ENCODE measurements around the gene ZNF516.
A peak's percentile ranks its signal among the peaks of the same experiment; 100 is the strongest.
"Not testable (repeated sequence)": the region's sequence is repeated elsewhere in the genome, so short reads cannot be mapped to it uniquely, and the experiment has no call there.

ZNF516 gene

GRCh38 chr18:76490670-76491472 lies 4.2 kb downstream of the ZNF516 start:
- DNase-seq: peak in 3 of 5 experiments; percentile 27 to 48 (median 47)

GRCh38 chr18:76490033-76490432 lies 5.0 kb downstream of the ZNF516 start:
- DNase-seq: no peak

GRCh38 chr18:76489081-76489480 lies 6.0 kb downstream of the ZNF516 start:
- no peak for DNase-seq

- no peak for DNase-seq
Measured at GRCh38 chr18:76488190-76488589, 6.9 kb downstream of the ZNF516 start.

- no peak for DNase-seq
Measured at GRCh38 chr18:76487782-76488181, 7.3 kb downstream of the ZNF516 start.

- DNase-seq: no peak
Measured at GRCh38 chr18:76487070-76487469, 8.0 kb downstream of the ZNF516 start.

- DNase-seq: no peak
Measured at GRCh38 chr18:76486574-76486973, 8.5 kb downstream of the ZNF516 start.

GRCh38 chr18:76486038-76486437 lies 9.0 kb downstream of the ZNF516 start:
- DNase-seq: no peak

GRCh38 chr18:76484749-76485387 lies 10.2 kb downstream of the ZNF516 start:
- DNase-seq: no peak

GRCh38 chr18:76483780-76484179 lies 11.3 kb downstream of the ZNF516 start:
- no peak for DNase-seq

- DNase-seq: no peak
Measured at GRCh38 chr18:76482971-76483691, 11.9 kb downstream of the ZNF516 start.

- no peak for DNase-seq
Measured at GRCh38 chr18:76482267-76482666, 12.8 kb downstream of the ZNF516 start.

- DNase-seq: no peak
Measured at GRCh38 chr18:76480913-76481312, 14.1 kb downstream of the ZNF516 start.

- no peak for DNase-seq
Measured at GRCh38 chr18:76479351-76480238, 15.4 kb downstream of the ZNF516 start.

- DNase-seq: no peak
Measured at GRCh38 chr18:76476665-76477561, 18.1 kb downstream of the ZNF516 start.

GRCh38 chr18:76475450-76476194 lies 19.4 kb downstream of the ZNF516 start:
- no peak for DNase-seq

GRCh38 chr18:76474824-76475223 lies 20.2 kb downstream of the ZNF516 start:
- no peak for DNase-seq

GRCh38 chr18:76473521-76473920 lies 21.5 kb downstream of the ZNF516 start:
- DNase-seq: not testable (repeated sequence)

GRCh38 chr18:76472829-76473228 lies 22.2 kb downstream of the ZNF516 start:
- no peak for DNase-seq

- no peak for DNase-seq
Measured at GRCh38 chr18:76471593-76471992, 23.4 kb downstream of the ZNF516 start.
